ENCODE measurements around the gene B4GALT5.

The B4GALT5 gene

GRCh38 chr20:49666911-49667310, 46.8 kb downstream of the B4GALT5 start:
- DNase-seq (ENCODE audit: extremely low read depth, low read depth), result no peak
- no peak for TF ChIP-seq CTCF (IDR thresholded peaks at IDR 0.05; ENCODE audit: low read depth, low read length)

GRCh38 chr20:49665796-49666195, 47.9 kb downstream of the B4GALT5 start:
- TF ChIP-seq CTCF (IDR thresholded peaks at IDR 0.05; ENCODE audit: low read depth, low read length), result no peak
- DNase-seq (ENCODE audit: extremely low read depth, low read depth), result no peak

DNA sequence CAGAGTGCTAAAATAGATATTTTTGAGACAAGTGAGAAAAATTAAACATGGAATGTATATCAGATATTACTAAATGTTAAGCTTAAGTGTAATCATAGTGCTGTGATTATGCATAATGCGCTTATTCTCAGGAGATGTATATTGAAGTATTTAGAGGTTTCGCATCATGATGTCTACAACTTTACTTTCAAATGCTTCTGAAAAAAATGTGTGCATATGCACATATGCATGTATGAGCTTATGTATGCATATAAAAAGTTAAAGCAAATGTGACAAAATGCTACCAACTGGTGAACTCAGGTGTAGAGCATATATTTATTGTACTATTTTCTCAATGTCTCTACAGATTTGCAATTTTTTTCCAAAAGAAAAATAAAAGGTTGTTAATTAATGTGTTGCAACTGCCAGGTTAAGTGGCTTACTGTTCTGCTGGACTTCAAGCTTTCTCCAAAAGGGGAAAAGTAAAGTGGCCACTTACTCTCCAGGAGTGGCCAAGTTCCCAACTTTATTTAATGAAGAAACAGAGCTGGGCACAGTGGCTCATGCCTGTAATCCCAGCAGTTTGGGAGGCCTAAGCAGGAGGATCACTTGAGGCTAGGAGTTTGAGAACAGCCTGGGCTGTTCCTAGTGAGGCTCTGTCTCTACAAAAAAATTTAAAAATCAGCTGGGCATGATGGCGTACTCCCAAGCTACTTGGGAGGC, 48.9 kb downstream of the B4GALT5 start:
- no peak for DNase-seq (ENCODE audit: extremely low read depth, low read depth)
- no peak for TF ChIP-seq CTCF (IDR thresholded peaks at IDR 0.05; ENCODE audit: low read depth, low read length)

- no peak for TF ChIP-seq CTCF (IDR thresholded peaks at IDR 0.05; ENCODE audit: low read depth, low read length)
- no peak for DNase-seq (ENCODE audit: extremely low read depth, low read depth)
Observed at GRCh38 chr20:49663112-49663511, 50.6 kb downstream of the B4GALT5 start.

- no peak for TF ChIP-seq CTCF (IDR thresholded peaks at IDR 0.05; ENCODE audit: low read depth, low read length)
- DNase-seq (ENCODE audit: extremely low read depth, low read depth), result no peak
Observed at GRCh38 chr20:49661560-49662329, 51.9 kb downstream of the B4GALT5 start.

- no peak for TF ChIP-seq CTCF (IDR thresholded peaks at IDR 0.05; ENCODE audit: low read depth, low read length)
- DNase-seq (ENCODE audit: extremely low read depth, low read depth), result no peak
Observed at GRCh38 chr20:49660912-49661311, 52.8 kb downstream of the B4GALT5 start.

DNA sequence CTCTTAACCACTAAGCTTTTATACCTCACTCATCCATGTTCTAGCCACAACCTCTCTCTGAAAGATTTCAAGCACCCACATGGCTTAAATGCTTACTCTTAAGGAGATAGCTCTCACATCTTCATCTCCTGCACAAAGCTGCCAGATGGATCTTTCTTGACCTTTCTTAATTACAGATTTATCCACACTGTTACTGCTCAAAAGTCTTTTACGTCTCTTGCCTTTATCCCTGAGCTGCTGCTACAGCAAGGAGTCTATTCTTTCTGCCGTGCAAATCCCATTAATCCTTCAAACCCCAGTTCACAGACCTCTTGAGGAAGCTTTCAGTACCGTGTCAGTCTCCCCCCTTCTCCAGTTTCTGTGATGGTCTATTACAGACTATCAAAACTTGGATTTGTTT, 54.6 kb downstream of the B4GALT5 start:
- TF ChIP-seq CTCF (IDR thresholded peaks at IDR 0.05; ENCODE audit: low read depth, low read length), result no peak
- DNase-seq (ENCODE audit: extremely low read depth, low read depth), result no peak

All from AG09319 (cell line).